ENCODE measurements around the gene MAP1LC3B2.
A peak's percentile ranks its signal among the peaks of the same experiment; 100 is the strongest.

MAP1LC3B2 gene

DNA sequence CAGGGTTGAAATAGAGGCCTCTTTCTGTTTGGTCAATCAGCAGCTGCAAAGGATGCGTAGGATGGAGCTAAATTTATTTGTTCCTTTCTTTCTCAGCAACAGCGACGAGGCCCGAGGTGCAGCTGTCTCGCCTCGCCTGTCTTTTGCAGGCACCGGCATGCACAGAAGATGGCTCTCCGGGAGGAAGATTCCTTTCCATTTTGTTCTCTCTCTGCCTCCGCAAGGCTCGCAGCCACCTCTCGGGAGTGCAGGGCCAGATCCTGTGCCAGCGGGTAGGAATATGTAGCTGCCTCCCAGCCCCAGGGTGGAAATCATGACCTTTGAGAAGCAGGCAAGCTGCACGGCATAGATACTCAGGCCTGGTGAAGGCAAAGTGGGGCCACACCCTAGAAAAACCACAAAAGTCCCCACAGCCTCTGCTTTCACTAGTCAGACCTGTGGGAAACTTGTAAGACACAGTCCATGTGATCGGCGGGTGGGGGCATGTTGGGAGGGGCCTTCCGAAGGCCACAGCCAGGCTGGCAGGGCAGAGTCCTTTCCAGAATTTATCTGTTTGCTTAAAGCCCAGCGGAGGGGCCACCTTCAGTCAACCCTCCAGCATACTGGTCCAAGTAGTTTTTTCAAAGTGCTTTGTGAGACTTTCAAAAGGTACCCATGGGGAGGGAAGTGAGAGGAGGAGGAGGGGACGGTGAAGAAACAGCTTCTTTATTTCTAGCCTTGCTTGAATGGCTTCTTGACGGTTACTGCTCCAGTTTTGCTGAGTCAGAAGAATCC lies at the start of gene MAP1LC3B2:
Gene MAP1LC3B2 (plus strand): TSS at position 220 of the 774 bp plus-strand sequence. CDS start 16,562 bp downstream, outside the sequence.
- peak; percentile 21 to 38 (median 35) for DNase-seq (ENCODE audit: low read depth in 3 of 3, low spot score in 1 of 3)

GRCh38 chr12:116513944-116514343 lies 45.2 kb upstream of the MAP1LC3B2 start:
- DNase-seq (ENCODE audit: low read depth in 3 of 3, low spot score in 1 of 3): no peak

- DNase-seq (ENCODE audit: low read depth in 3 of 3, low spot score in 1 of 3): no peak
Measured at GRCh38 chr12:116515684-116516083, 43.5 kb upstream of the MAP1LC3B2 start.

- DNase-seq (ENCODE audit: low read depth in 3 of 3, low spot score in 1 of 3): no peak
Measured at GRCh38 chr12:116516657-116517056, 42.5 kb upstream of the MAP1LC3B2 start.

GRCh38 chr12:116517431-116518045 lies 41.6 kb upstream of the MAP1LC3B2 start:
- no peak for DNase-seq (ENCODE audit: low read depth in 3 of 3, low spot score in 1 of 3)

DNA sequence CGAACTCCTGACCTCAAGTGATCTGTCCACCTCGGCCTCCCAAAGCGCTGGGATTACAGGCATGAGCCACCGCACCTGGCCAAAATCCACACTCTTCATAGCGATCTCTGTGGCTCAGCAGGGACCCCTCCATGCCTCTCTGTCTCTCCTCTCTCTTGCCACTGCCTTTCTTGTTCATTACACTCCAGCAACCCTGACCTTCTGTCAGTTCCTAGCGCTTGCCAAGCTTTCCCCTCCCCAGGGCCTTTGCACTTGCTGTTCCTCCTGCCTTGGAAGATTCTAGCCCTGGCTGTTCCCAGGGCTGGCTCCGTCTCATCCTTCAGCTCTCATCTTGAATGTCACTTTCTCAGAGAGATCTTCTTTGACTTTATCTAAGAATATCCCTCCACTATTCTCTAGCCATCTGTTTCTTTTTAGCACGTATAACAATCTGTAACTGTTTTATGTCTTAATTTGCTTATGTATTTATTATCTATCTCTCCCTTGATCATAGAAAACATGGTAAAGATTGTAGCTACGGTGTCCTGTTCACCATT lies 38.9 kb upstream of the MAP1LC3B2 start:
- DNase-seq (ENCODE audit: low read depth in 3 of 3, low spot score in 1 of 3): no peak

GRCh38 chr12:116520801-116521471 lies 38.2 kb upstream of the MAP1LC3B2 start:
- no peak for DNase-seq (ENCODE audit: low read depth in 3 of 3, low spot score in 1 of 3)

GRCh38 chr12:116524311-116524710 lies 34.9 kb upstream of the MAP1LC3B2 start:
- DNase-seq (ENCODE audit: low read depth in 3 of 3, low spot score in 1 of 3): no peak

DNA sequence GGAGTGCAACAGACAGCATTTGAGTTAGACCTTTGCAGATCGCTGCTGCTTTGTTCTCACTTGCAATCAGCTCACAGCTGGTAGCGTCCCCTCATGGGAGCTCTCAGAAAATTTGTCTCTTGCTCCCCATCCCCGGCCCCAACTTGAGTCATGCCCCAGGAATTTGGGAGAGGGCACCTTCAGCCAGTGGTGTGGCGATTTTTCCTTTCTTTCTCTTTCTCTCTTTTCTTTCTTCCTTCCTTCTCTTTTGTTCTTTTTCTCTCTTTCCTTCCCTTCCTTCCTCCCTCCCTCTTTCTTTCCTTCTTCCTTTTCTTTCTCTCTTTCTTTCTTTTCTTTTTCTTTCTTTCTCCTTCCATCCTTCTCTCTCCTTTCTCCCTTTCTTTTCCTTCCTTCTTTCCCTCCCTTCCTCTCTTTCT lies 34.2 kb upstream of the MAP1LC3B2 start:
- no peak for DNase-seq (ENCODE audit: low read depth in 3 of 3, low spot score in 1 of 3)

GRCh38 chr12:116525418-116526001 lies 33.7 kb upstream of the MAP1LC3B2 start:
- no peak for DNase-seq (ENCODE audit: low read depth in 3 of 3, low spot score in 1 of 3)

- DNase-seq (ENCODE audit: low read depth in 3 of 3, low spot score in 1 of 3): no peak
Measured at GRCh38 chr12:116528065-116528464, 31.1 kb upstream of the MAP1LC3B2 start.

DNA sequence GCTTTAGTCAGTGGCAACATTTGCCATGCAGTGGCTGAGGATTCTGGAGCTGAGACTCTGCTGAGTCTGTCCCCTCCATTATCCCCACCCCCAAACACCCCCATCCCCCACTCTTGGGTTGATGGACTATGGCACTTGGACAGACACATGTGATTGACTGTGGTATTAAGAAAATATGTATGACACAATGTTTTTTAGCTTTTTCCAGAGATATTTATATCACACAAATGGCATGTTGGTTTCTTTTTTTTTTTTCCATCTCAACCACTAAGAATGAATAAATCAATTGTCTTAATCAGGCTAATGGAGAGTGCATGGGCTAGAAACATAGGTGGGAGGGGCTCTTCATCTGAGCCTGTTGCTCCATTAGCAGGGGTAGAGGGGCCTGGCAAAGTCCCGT lies 30.7 kb upstream of the MAP1LC3B2 start:
- no peak for DNase-seq (ENCODE audit: low read depth in 3 of 3, low spot score in 1 of 3)

- no peak for DNase-seq (ENCODE audit: low read depth in 3 of 3, low spot score in 1 of 3)
Measured at GRCh38 chr12:116529048-116529447, 30.1 kb upstream of the MAP1LC3B2 start.

DNA sequence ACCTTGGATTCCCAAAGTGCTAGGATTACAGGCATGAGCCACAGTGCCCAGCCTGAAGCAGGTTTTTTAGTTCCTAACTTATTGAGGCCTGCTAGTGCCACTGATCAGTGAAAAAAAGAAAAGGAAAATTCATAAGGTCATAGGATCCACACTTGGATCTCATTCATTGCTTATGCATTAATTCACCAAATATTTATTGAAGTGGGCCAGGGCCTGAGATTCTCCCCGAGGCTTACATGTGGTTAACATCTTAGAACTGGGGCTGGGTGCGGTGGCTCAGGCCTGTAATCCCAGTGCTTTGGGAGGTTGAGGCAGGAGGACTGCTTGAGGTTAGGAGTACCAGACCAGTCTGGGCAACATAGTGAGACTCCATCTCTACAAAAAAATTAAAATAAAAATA lies 29.5 kb upstream of the MAP1LC3B2 start:
- no peak for DNase-seq (ENCODE audit: low read depth in 3 of 3, low spot score in 1 of 3)

- DNase-seq (ENCODE audit: low read depth in 3 of 3, low spot score in 1 of 3): no peak
Measured at GRCh38 chr12:116532428-116532827, 26.8 kb upstream of the MAP1LC3B2 start.

- DNase-seq (ENCODE audit: low read depth in 3 of 3, low spot score in 1 of 3): no peak
Measured at GRCh38 chr12:116532986-116533342, 26.2 kb upstream of the MAP1LC3B2 start.

GRCh38 chr12:116533343-116534251 lies 25.6 kb upstream of the MAP1LC3B2 start:
- DNase-seq (ENCODE audit: low read depth in 3 of 3, low spot score in 1 of 3): peak; percentile 23 to 74 (median 51)

- DNase-seq (ENCODE audit: low read depth in 3 of 3, low spot score in 1 of 3): no peak
Measured at GRCh38 chr12:116534311-116535121, 24.7 kb upstream of the MAP1LC3B2 start.

DNA sequence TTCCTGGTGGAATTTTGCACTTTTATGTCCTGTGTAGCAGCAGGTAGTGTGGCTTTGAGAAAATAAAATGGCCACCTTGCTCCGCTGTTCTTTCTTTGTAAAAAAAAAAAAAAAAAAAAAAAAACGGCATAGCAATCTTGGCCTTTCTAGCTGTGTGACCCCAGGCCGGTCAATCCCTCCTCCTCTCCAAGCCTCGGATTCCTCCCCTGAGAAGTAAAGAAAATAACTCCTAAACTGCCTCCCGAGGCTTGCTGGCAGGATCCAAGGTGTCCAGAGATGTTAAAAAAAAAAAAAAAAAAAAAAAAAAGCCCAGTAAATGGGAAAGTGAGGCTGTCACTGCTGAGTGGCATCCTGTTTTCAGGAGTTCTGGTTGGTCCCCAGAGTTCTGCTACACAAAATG lies 23.9 kb upstream of the MAP1LC3B2 start:
- DNase-seq (ENCODE audit: low read depth in 3 of 3, low spot score in 1 of 3): no peak

All from stimulated activated CD4-positive, alpha-beta T cell treated with anti-CD3 and anti-CD28 coated beads, TNF-alpha, amount 100 ng/mL, for 1 hour (primary cell).